Mesenchymal stem cell (in vitro differentiated cells and primary cell): ENCODE data around the gene KIF5A.
"Not testable (repeated sequence)": the region's sequence is repeated elsewhere in the genome, so short reads cannot be mapped to it uniquely, and the experiment has no call there.

ENCODE experiments used
- DNase-seq: peaks from one replicate; pipeline ENCODE4 v3.0.0-alpha.2; 2013
- H2AFZ ChIP-seq: one replicate; pipeline ENCODE4 v1.6.1; 2013; ENCODE audit warnings: low read depth, mild to moderate bottlenecking, control low read depth, inconsistent platforms, low read length, moderate library complexity
- H2AK5ac ChIP-seq: 2 replicates; pipeline ENCODE4 v1.6.1; 2013; ENCODE audit warnings: low read length, moderate library complexity, mild to moderate bottlenecking, inconsistent platforms; ENCODE audit not compliant: severe bottlenecking
- H2BK120ac ChIP-seq: one replicate; pipeline ENCODE4 v1.6.1; 2013; ENCODE audit warnings: low read depth, mild to moderate bottlenecking, inconsistent platforms, low read length, moderate library complexity
- H2BK12ac ChIP-seq, 2 experiments: one replicate each; pipeline ENCODE4 v1.6.1; 2013; ENCODE audit warnings: inconsistent platforms in 2 of 2, low read length in 2 of 2, mild to moderate bottlenecking in 2 of 2, moderate library complexity in 2 of 2, control low read depth in 1 of 2
- H2BK15ac ChIP-seq: one replicate; pipeline ENCODE4 v1.6.1; 2013; ENCODE audit warnings: mild to moderate bottlenecking, low read depth, inconsistent platforms; ENCODE audit not compliant: poor library complexity, severe bottlenecking
- H2BK5ac ChIP-seq: 2 replicates; pipeline ENCODE4 v1.6.1; 2013; ENCODE audit warnings: low read depth, mild to moderate bottlenecking, low read length, control low read depth, inconsistent platforms; ENCODE audit not compliant: poor library complexity, severe bottlenecking
- H3K14ac ChIP-seq, 2 experiments: one replicate each; pipeline ENCODE4 v1.6.1; 2013; ENCODE audit warnings: inconsistent platforms in 2 of 2, low read length in 2 of 2, control low read depth in 1 of 2, mild to moderate bottlenecking in 1 of 2, moderate library complexity in 1 of 2
- H3K18ac ChIP-seq, 2 experiments: one replicate each; pipeline ENCODE4 v1.6.1; 2013; ENCODE audit warnings: inconsistent platforms in 2 of 2, low read length in 2 of 2, control low read depth in 1 of 2, low read depth in 1 of 2, mild to moderate bottlenecking in 1 of 2
- H3K23ac ChIP-seq, 2 experiments: one replicate each; pipeline ENCODE4 v1.6.1; 2013; ENCODE audit warnings: inconsistent platforms in 2 of 2, low read length in 2 of 2, mild to moderate bottlenecking in 2 of 2, moderate library complexity in 2 of 2, control low read depth in 1 of 2
- H3K27ac ChIP-seq: 2 replicates; pipeline ENCODE4 v1.5.1; 2013; ENCODE audit warnings: mild to moderate bottlenecking, moderate library complexity, low read length, control low read depth, inconsistent platforms; ENCODE audit not compliant: poor library complexity, severe bottlenecking
- H3K27me3 ChIP-seq, 2 experiments: 2 replicates each; pipeline versions ENCODE4 v1.6.1 to v1.7.0; 2013; ENCODE audit warnings: low read length in 2 of 2, mild to moderate bottlenecking in 2 of 2, moderate library complexity in 2 of 2, control low read depth in 1 of 2, inconsistent platforms in 1 of 2; ENCODE audit not compliant: control insufficient read depth in 1 of 2, insufficient read depth in 1 of 2
- H3K36me3 ChIP-seq, 2 experiments: 2 replicates each; pipeline versions ENCODE4 v1.6.1 to v1.7.0; 2013; ENCODE audit warnings: low read length in 2 of 2, control low read depth in 1 of 2, inconsistent platforms in 1 of 2, low read depth in 1 of 2, mild to moderate bottlenecking in 1 of 2; ENCODE audit not compliant: insufficient read depth in 2 of 2, control insufficient read depth in 1 of 2
- H3K4ac ChIP-seq, 2 experiments: one replicate each; pipeline ENCODE4 v1.6.1; 2013; ENCODE audit warnings: inconsistent platforms in 2 of 2, low read length in 2 of 2, mild to moderate bottlenecking in 2 of 2, moderate library complexity in 2 of 2, control low read depth in 1 of 2, low read depth in 1 of 2
- H3K4me1 ChIP-seq: 2 replicates; pipeline ENCODE4 v1.6.1; 2013; ENCODE audit warnings: low read depth, low read length, control low read depth; ENCODE audit not compliant: control insufficient read depth, insufficient read depth
- H3K4me2 ChIP-seq: 2 replicates; pipeline ENCODE4 v1.6.1; 2013; ENCODE audit warnings: low read length, mild to moderate bottlenecking, inconsistent platforms; ENCODE audit not compliant: poor library complexity, severe bottlenecking
- H3K4me3 ChIP-seq, 2 experiments: 2 replicates each; pipeline versions ENCODE4 v1.5.1 to v1.7.0; 2013; ENCODE audit warnings: low read length in 2 of 2, mild to moderate bottlenecking in 2 of 2, control low read depth in 1 of 2, low read depth in 1 of 2; ENCODE audit not compliant: insufficient read depth in 1 of 2
- H3K79me1 ChIP-seq: replicated peaks from 2 replicates; pipeline ENCODE4 v1.6.1; 2013; ENCODE audit warnings: mild to moderate bottlenecking, control low read depth, low read length, inconsistent platforms; ENCODE audit not compliant: poor library complexity, severe bottlenecking
- H3K9ac ChIP-seq: 2 replicates; pipeline ENCODE4 v1.7.0; 2013; ENCODE audit warnings: mild to moderate bottlenecking, low read length, moderate library complexity
- H3K9me3 ChIP-seq: 2 replicates; pipeline ENCODE4 v1.7.0; 2013; ENCODE audit warnings: mild to moderate bottlenecking, low read length; ENCODE audit not compliant: control insufficient read depth
- H4K8ac ChIP-seq: one replicate; pipeline ENCODE4 v1.6.1; 2013; ENCODE audit warnings: inconsistent platforms, mild to moderate bottlenecking, low read length, moderate library complexity
- H4K91ac ChIP-seq: one replicate; pipeline ENCODE4 v1.6.1; 2013; ENCODE audit warnings: mild to moderate bottlenecking, low read length, inconsistent platforms
- WGBS: methylation state at CpG from one replicate; pipeline ENCODE4 v1.1.7; 2013; ENCODE audit warnings: mixed read lengths; 5-methylcytosine and 5-hydroxymethylcytosine counted together

The KIF5A gene

DNA sequence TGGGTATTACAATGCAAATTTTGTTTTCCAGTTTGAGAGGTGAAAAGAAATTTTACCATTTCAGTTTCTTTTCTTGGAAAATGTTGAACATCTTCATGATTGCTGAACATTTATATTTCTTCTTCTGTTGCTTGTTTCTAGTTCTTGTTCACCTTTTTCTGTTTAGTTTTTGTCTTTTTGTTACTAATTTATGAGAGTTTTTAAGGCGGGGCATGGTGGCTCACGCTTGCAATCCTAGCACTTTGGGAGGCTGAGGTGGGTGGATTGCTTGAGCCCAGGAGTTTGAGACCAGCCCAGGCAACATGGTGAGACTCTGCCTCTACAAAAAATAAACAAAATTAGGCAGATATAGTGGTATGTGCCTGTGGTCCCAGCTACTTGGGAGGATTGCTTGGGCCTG, 10.7 kb downstream of the KIF5A start:
- H2BK5ac ChIP-seq, result no peak overlapping the region
- WGBS, result 96% methylated on average over 2 of the region's 2 CpGs
- no peak overlapping the region for H2BK120ac ChIP-seq
- no peak overlapping the region for H3K4me3 ChIP-seq
- no peak overlapping the region for H2AFZ ChIP-seq
- no peaks in the 10 kb centered on the region for H3K36me3 ChIP-seq
- H4K91ac ChIP-seq, result no peak overlapping the region
- H3K4ac ChIP-seq, result no peak overlapping the region
- no peak overlapping the region for H3K14ac ChIP-seq
- no peak overlapping the region for H3K23ac ChIP-seq
- H3K4me1 ChIP-seq, result no peaks in the 10 kb centered on the region
- H3K27ac ChIP-seq, result no peak overlapping the region
- no peak overlapping the region for H2BK12ac ChIP-seq
- no peak overlapping the region for H3K18ac ChIP-seq
- no peak overlapping the region for H3K4me2 ChIP-seq
- H3K9ac ChIP-seq, result no peak overlapping the region
- H2AK5ac ChIP-seq, result no peak overlapping the region
- H3K79me1 ChIP-seq, result no peaks in the 10 kb centered on the region
- DNase-seq, result no peak
- H4K8ac ChIP-seq, result no peak overlapping the region
- H2BK15ac ChIP-seq, result no peak overlapping the region
- peaks cover 3% of the 10 kb centered on the region for H3K9me3 ChIP-seq
- H3K27me3 ChIP-seq, result peaks cover 14 to 24% of the 10 kb centered on the region in 2 experiments

GRCh38 chr12:57561117-57561516, 11.3 kb downstream of the KIF5A start:
- DNase-seq, H3K23ac ChIP-seq, H4K8ac ChIP-seq, H2BK15ac ChIP-seq, H2BK5ac ChIP-seq, H3K4ac ChIP-seq, H3K9ac ChIP-seq, H3K27ac ChIP-seq, H2AK5ac ChIP-seq, H3K79me1 ChIP-seq, H4K91ac ChIP-seq, H3K4me1 ChIP-seq, H2BK12ac ChIP-seq, H3K36me3 ChIP-seq, H2AFZ ChIP-seq, H3K4me2 ChIP-seq, H2BK120ac ChIP-seq, H3K9me3 ChIP-seq, H3K18ac ChIP-seq, H3K14ac ChIP-seq, H3K4me3 ChIP-seq: not testable (repeated sequence)
- no CpG with 5 or more reads among the region's 1 CpG for WGBS
- H3K27me3 ChIP-seq, result peaks cover 14 to 24% of the 10 kb centered on the region in 2 experiments

DNA sequence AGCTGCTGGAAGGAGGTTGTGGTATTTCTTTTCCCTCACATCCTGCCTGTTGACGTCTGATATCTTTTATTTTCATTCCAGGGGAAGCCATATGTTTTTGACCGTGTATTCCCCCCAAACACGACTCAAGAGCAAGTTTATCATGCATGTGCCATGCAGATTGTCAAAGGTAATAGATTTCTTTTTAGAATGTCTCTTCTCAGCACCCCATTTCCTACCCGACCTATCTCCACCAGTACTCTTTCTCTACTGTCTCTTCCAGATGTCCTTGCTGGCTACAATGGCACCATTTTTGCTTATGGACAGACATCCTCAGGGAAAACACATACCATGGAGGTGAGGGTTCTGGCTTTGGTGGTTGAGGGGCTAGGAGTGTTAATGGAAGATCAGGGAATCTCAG, 13.5 kb downstream of the KIF5A start:
- Histone ChIP-seq H2AK5ac (no peak overlapping the region), H2AFZ (no peak overlapping the region), H3K9ac (no peak overlapping the region), H4K8ac (no peak overlapping the region), H3K14ac (no peak overlapping the region), H3K4me2 (no peak overlapping the region), H3K4me1 (no peaks in the 10 kb centered on the region), H3K4ac (no peak overlapping the region), H3K18ac (no peak overlapping the region), H3K36me3 (peaks cover 0 to 5% of the 10 kb centered on the region in 2 experiments), H2BK5ac (no peak overlapping the region), H2BK12ac (no peak overlapping the region), H3K79me1 (no peaks in the 10 kb centered on the region), H3K9me3 (peaks cover 3% of the 10 kb centered on the region), H4K91ac (no peak overlapping the region), H3K4me3 (no peak overlapping the region), H3K23ac (no peak overlapping the region), H2BK15ac (no peak overlapping the region), H2BK120ac (no peak overlapping the region), H3K27me3 (peaks cover 18 to 24% of the 10 kb centered on the region in 2 experiments), H3K27ac (no peak overlapping the region)
- no peak for DNase-seq
- WGBS, result 70% methylated on average over 3 of the region's 4 CpGs

DNA sequence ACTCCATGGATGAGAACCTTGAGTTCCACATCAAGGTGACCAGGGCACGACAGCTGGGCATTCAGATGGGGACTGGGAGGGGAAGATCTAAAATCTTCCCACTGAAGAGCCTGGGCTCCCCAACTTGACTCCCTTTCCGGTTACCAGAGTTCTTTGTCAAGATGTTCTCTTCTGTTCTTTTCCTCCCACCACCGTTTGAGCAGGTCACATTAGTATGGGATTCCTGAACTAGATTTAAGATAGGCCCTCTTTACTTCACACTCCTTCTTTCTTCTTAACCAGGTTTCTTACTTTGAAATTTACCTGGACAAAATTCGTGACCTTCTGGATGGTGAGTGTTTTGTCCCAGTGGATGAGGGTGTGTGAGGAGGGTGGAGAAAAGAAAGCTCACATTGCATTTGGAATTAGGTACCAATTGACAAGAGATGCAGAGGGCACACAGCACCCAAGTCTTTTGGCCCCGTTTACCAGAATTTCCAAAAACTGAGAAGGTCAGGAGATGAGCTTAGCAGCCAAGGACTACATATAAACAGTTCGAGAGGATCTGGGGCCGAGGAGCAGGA, 14.4 kb downstream of the KIF5A start:
- Histone ChIP-seq H2BK120ac (no peak overlapping the region), H3K4me3 (no peak overlapping the region), H3K27ac (no peak overlapping the region), H4K91ac (no peak overlapping the region), H3K36me3 (peaks cover 0 to 8% of the 10 kb centered on the region in 2 experiments), H3K79me1 (no peaks in the 10 kb centered on the region), H2AFZ (no peak overlapping the region), H3K4me1 (no peaks in the 10 kb centered on the region), H2BK12ac (no peak overlapping the region), H2AK5ac (no peak overlapping the region), H3K27me3 (peaks cover 19 to 31% of the 10 kb centered on the region in 2 experiments), H3K23ac (no peak overlapping the region), H3K9ac (no peak overlapping the region), H3K14ac (no peak overlapping the region), H4K8ac (no peak overlapping the region), H3K9me3 (peaks cover 3% of the 10 kb centered on the region), H3K18ac (no peak overlapping the region), H3K4ac (no peak overlapping the region), H2BK5ac (no peak overlapping the region), H3K4me2 (no peak overlapping the region), H2BK15ac (no peak overlapping the region)
- DNase-seq, result no peak
- WGBS, result 86% methylated on average over 6 of the region's 7 CpGs
